Loucy (cell line): ENCODE measurements around the gene RANBP9.

ENCODE experiments used
- EZH2phosphoT487 ChIP-seq: fragments of 200-600 bp; IDR thresholded peaks from 2 replicates; pipeline ENCODE4 v1.6.1; 2018; ENCODE audit warnings: antibody characterized with exemption, mild to moderate bottlenecking, moderate library complexity, borderline replicate concordance
- TF ChIP-seq, protein P1 (sequence below): fragments of 200-600 bp; sonication (generic); conservative IDR thresholded peaks from 2 replicates; pipeline ENCODE4 v1.5.1; 2014; ENCODE audit warnings: mild to moderate bottlenecking, antibody characterized with exemption, low read length

GRCh38 chr6:13698715-13699114 is 12.9 kb downstream of the RANBP9 start:
- TF ChIP-seq, protein P1, sequence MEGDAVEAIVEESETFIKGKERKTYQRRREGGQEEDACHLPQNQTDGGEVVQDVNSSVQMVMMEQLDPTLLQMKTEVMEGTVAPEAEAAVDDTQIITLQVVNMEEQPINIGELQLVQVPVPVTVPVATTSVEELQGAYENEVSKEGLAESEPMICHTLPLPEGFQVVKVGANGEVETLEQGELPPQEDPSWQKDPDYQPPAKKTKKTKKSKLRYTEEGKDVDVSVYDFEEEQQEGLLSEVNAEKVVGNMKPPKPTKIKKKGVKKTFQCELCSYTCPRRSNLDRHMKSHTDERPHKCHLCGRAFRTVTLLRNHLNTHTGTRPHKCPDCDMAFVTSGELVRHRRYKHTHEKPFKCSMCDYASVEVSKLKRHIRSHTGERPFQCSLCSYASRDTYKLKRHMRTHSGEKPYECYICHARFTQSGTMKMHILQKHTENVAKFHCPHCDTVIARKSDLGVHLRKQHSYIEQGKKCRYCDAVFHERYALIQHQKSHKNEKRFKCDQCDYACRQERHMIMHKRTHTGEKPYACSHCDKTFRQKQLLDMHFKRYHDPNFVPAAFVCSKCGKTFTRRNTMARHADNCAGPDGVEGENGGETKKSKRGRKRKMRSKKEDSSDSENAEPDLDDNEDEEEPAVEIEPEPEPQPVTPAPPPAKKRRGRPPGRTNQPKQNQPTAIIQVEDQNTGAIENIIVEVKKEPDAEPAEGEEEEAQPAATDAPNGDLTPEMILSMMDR, result no peak
- no peak for TF ChIP-seq EZH2phosphoT487
